Mesenchymal stem cell (in vitro differentiated cells and primary cell): ENCODE results near the gene MSL3B.
A peak's percentile ranks its signal among the peaks of the same experiment; 100 is the strongest.

Experiments
- DNase-seq: peaks from one replicate; pipeline ENCODE4 v3.0.0-alpha.2; 2013
- H2AFZ ChIP-seq: one replicate; pipeline ENCODE4 v1.6.1; 2013; ENCODE audit warnings: low read depth, mild to moderate bottlenecking, control low read depth, inconsistent platforms, low read length, moderate library complexity
- H2AK5ac ChIP-seq: 2 replicates; pipeline ENCODE4 v1.6.1; 2013; ENCODE audit warnings: low read length, moderate library complexity, mild to moderate bottlenecking, inconsistent platforms; ENCODE audit not compliant: severe bottlenecking
- H2BK120ac ChIP-seq: one replicate; pipeline ENCODE4 v1.6.1; 2013; ENCODE audit warnings: low read depth, mild to moderate bottlenecking, inconsistent platforms, low read length, moderate library complexity
- H2BK12ac ChIP-seq, 2 experiments: one replicate each; pipeline ENCODE4 v1.6.1; 2013; ENCODE audit warnings: inconsistent platforms in 2 of 2, low read length in 2 of 2, mild to moderate bottlenecking in 2 of 2, moderate library complexity in 2 of 2, control low read depth in 1 of 2
- H2BK15ac ChIP-seq: one replicate; pipeline ENCODE4 v1.6.1; 2013; ENCODE audit warnings: mild to moderate bottlenecking, low read depth, inconsistent platforms; ENCODE audit not compliant: poor library complexity, severe bottlenecking
- H2BK5ac ChIP-seq: 2 replicates; pipeline ENCODE4 v1.6.1; 2013; ENCODE audit warnings: low read depth, mild to moderate bottlenecking, low read length, control low read depth, inconsistent platforms; ENCODE audit not compliant: poor library complexity, severe bottlenecking
- H3K14ac ChIP-seq, 2 experiments: one replicate each; pipeline ENCODE4 v1.6.1; 2013; ENCODE audit warnings: inconsistent platforms in 2 of 2, low read length in 2 of 2, control low read depth in 1 of 2, mild to moderate bottlenecking in 1 of 2, moderate library complexity in 1 of 2
- H3K18ac ChIP-seq, 2 experiments: one replicate each; pipeline ENCODE4 v1.6.1; 2013; ENCODE audit warnings: inconsistent platforms in 2 of 2, low read length in 2 of 2, control low read depth in 1 of 2, low read depth in 1 of 2, mild to moderate bottlenecking in 1 of 2
- H3K23ac ChIP-seq, 2 experiments: one replicate each; pipeline ENCODE4 v1.6.1; 2013; ENCODE audit warnings: inconsistent platforms in 2 of 2, low read length in 2 of 2, mild to moderate bottlenecking in 2 of 2, moderate library complexity in 2 of 2, control low read depth in 1 of 2
- H3K27ac ChIP-seq: 2 replicates; pipeline ENCODE4 v1.5.1; 2013; ENCODE audit warnings: mild to moderate bottlenecking, moderate library complexity, low read length, control low read depth, inconsistent platforms; ENCODE audit not compliant: poor library complexity, severe bottlenecking
- H3K27me3 ChIP-seq, 2 experiments: 2 replicates each; pipeline versions ENCODE4 v1.6.1 to v1.7.0; 2013; ENCODE audit warnings: low read length in 2 of 2, mild to moderate bottlenecking in 2 of 2, moderate library complexity in 2 of 2, control low read depth in 1 of 2, inconsistent platforms in 1 of 2; ENCODE audit not compliant: control insufficient read depth in 1 of 2, insufficient read depth in 1 of 2
- H3K36me3 ChIP-seq, 2 experiments: 2 replicates each; pipeline versions ENCODE4 v1.6.1 to v1.7.0; 2013; ENCODE audit warnings: low read length in 2 of 2, control low read depth in 1 of 2, inconsistent platforms in 1 of 2, low read depth in 1 of 2, mild to moderate bottlenecking in 1 of 2; ENCODE audit not compliant: insufficient read depth in 2 of 2, control insufficient read depth in 1 of 2
- H3K4ac ChIP-seq, 2 experiments: one replicate each; pipeline ENCODE4 v1.6.1; 2013; ENCODE audit warnings: inconsistent platforms in 2 of 2, low read length in 2 of 2, mild to moderate bottlenecking in 2 of 2, moderate library complexity in 2 of 2, control low read depth in 1 of 2, low read depth in 1 of 2
- H3K4me1 ChIP-seq: 2 replicates; pipeline ENCODE4 v1.6.1; 2013; ENCODE audit warnings: low read depth, low read length, control low read depth; ENCODE audit not compliant: control insufficient read depth, insufficient read depth
- H3K4me2 ChIP-seq: 2 replicates; pipeline ENCODE4 v1.6.1; 2013; ENCODE audit warnings: low read length, mild to moderate bottlenecking, inconsistent platforms; ENCODE audit not compliant: poor library complexity, severe bottlenecking
- H3K4me3 ChIP-seq, 2 experiments: 2 replicates each; pipeline versions ENCODE4 v1.5.1 to v1.7.0; 2013; ENCODE audit warnings: low read length in 2 of 2, mild to moderate bottlenecking in 2 of 2, control low read depth in 1 of 2, low read depth in 1 of 2; ENCODE audit not compliant: insufficient read depth in 1 of 2
- H3K79me1 ChIP-seq: replicated peaks from 2 replicates; pipeline ENCODE4 v1.6.1; 2013; ENCODE audit warnings: mild to moderate bottlenecking, control low read depth, low read length, inconsistent platforms; ENCODE audit not compliant: poor library complexity, severe bottlenecking
- H3K9ac ChIP-seq: 2 replicates; pipeline ENCODE4 v1.7.0; 2013; ENCODE audit warnings: mild to moderate bottlenecking, low read length, moderate library complexity
- H3K9me3 ChIP-seq: 2 replicates; pipeline ENCODE4 v1.7.0; 2013; ENCODE audit warnings: mild to moderate bottlenecking, low read length; ENCODE audit not compliant: control insufficient read depth
- H4K8ac ChIP-seq: one replicate; pipeline ENCODE4 v1.6.1; 2013; ENCODE audit warnings: inconsistent platforms, mild to moderate bottlenecking, low read length, moderate library complexity
- H4K91ac ChIP-seq: one replicate; pipeline ENCODE4 v1.6.1; 2013; ENCODE audit warnings: mild to moderate bottlenecking, low read length, inconsistent platforms
- WGBS: methylation state at CpG from one replicate; pipeline ENCODE4 v1.1.7; 2013; ENCODE audit warnings: mixed read lengths; 5-methylcytosine and 5-hydroxymethylcytosine counted together

Gene MSL3B

GRCh38 chr2:233844064-233844807 lies 23.9 kb downstream of the MSL3B start:
- Histone ChIP-seq H3K18ac (no peak overlapping the region), H3K23ac (no peak overlapping the region), H3K14ac (no peak overlapping the region), H4K8ac (no peak overlapping the region), H2BK15ac (no peak overlapping the region), H2BK12ac (no peak overlapping the region), H4K91ac (no peak overlapping the region), H3K4me3 (no peak overlapping the region), H3K4me2 (no peak overlapping the region), H2AFZ (no peak overlapping the region), H3K4me1 (peaks cover 12% of the 10 kb centered on the region), H2BK120ac (no peak overlapping the region), H3K9me3 (no peaks in the 10 kb centered on the region), H3K9ac (no peak overlapping the region), H3K36me3 (peaks cover 34 to 39% of the 10 kb centered on the region in 2 experiments), H3K4ac (no peak overlapping the region), H3K27ac (no peak overlapping the region), H2BK5ac (no peak overlapping the region), H3K79me1 (peaks cover 43% of the 10 kb centered on the region), H3K27me3 (no peaks in the 10 kb centered on the region), H2AK5ac (no peak overlapping the region)
- WGBS = 94% methylated on average over 19 of the region's 19 CpGs
- DNase-seq = no peak

DNA sequence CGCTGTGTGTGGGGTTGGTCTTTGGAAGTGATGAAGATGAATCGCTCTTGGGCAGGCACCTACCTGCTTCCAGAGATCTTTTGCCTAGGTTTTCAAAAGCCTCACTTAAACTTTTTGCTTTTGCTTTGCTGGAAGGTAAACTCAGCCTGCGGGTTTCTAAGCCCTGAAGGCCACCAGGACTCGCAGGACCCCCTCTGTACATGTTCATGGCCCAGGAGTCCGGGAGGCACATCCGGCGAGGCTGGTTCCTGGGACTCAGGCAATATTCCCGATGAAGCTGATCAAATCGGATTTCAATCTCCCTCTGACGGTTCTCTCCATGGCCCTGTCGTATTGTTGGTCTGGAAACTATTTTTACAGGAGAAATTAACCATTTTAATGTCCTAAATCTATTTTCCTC lies 27.0 kb downstream of the MSL3B start:
- H3K23ac ChIP-seq = no peak overlapping the region
- no peak overlapping the region for H3K4me3 ChIP-seq
- H2BK15ac ChIP-seq = no peak overlapping the region
- H3K4me1 ChIP-seq = peaks cover 8% of the 10 kb centered on the region
- H2BK12ac ChIP-seq = no peak overlapping the region
- H2BK5ac ChIP-seq = no peak overlapping the region
- no peak overlapping the region for H4K8ac ChIP-seq
- over 99% methylated on average over 9 of the region's 11 CpGs for WGBS
- H4K91ac ChIP-seq = no peak overlapping the region
- H3K4me2 ChIP-seq = no peak overlapping the region
- H3K27ac ChIP-seq = no peak overlapping the region
- no peak overlapping the region for H3K14ac ChIP-seq
- H3K27me3 ChIP-seq = no peaks in the 10 kb centered on the region
- H3K9ac ChIP-seq = no peak overlapping the region
- no peak overlapping the region for H2AK5ac ChIP-seq
- no peak overlapping the region for H3K18ac ChIP-seq
- no peak overlapping the region for H3K4ac ChIP-seq
- H3K9me3 ChIP-seq = no peaks in the 10 kb centered on the region
- peaks cover 22 to 31% of the 10 kb centered on the region in 2 experiments for H3K36me3 ChIP-seq
- H2BK120ac ChIP-seq = no peak overlapping the region
- no peak overlapping the region for H2AFZ ChIP-seq
- peaks cover 20% of the 10 kb centered on the region for H3K79me1 ChIP-seq
- DNase-seq = no peak

DNA sequence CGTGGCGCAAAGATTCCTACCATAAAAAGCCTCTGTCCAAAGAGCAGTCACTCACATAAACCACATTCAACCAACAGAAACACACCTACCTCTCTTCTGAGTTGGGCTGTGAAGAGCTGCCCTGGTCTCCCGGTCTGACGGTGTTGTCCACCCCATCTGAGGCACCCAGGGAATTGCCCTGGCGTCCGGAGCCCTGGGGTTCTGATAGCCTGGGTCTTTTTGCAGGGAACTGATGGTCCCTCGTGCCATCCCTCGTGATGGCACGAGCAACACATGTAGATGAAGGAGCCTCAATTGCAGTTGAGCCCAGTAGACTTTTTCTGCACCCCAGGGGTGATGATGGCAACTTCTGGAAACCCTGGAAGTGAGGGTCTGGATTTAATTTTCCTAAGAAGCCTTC lies 27.7 kb downstream of the MSL3B start:
- Histone ChIP-seq H2BK5ac (no peak overlapping the region), H4K8ac (no peak overlapping the region), H2BK120ac (no peak overlapping the region), H3K18ac (no peak overlapping the region), H2BK15ac (no peak overlapping the region), H2AFZ (no peak overlapping the region), H2AK5ac (no peak overlapping the region), H3K79me1 (peaks cover 22% of the 10 kb centered on the region), H4K91ac (no peak overlapping the region), H3K4ac (no peak overlapping the region), H2BK12ac (no peak overlapping the region), H3K23ac (no peak overlapping the region), H3K9ac (no peak overlapping the region), H3K36me3 (peaks cover 28 to 31% of the 10 kb centered on the region in 2 experiments), H3K4me2 (no peak overlapping the region), H3K27ac (no peak overlapping the region), H3K14ac (no peak overlapping the region), H3K4me3 (no peak overlapping the region), H3K27me3 (no peaks in the 10 kb centered on the region), H3K4me1 (peaks cover 8% of the 10 kb centered on the region), H3K9me3 (no peaks in the 10 kb centered on the region)
- 92% methylated on average over 8 of the region's 9 CpGs for WGBS
- no peak for DNase-seq

GRCh38 chr2:233839447-233839820 lies 28.8 kb downstream of the MSL3B start:
- Histone ChIP-seq H3K18ac (no peak overlapping the region), H3K4ac (no peak overlapping the region), H3K27me3 (no peaks in the 10 kb centered on the region), H3K14ac (peak overlapping the region in 1 of 2 experiments; percentile 13), H4K91ac (no peak overlapping the region), H2BK15ac (no peak overlapping the region), H3K4me2 (no peak overlapping the region), H2AK5ac (no peak overlapping the region), H3K9ac (no peak overlapping the region), H4K8ac (peak overlapping the region; percentile 33), H3K4me3 (no peak overlapping the region), H2BK12ac (no peak overlapping the region), H3K36me3 (peaks cover 27% of the 10 kb centered on the region in 2 experiments), H2BK5ac (no peak overlapping the region), H3K4me1 (peaks cover 8% of the 10 kb centered on the region), H2AFZ (no peak overlapping the region), H3K27ac (no peak overlapping the region), H3K79me1 (peaks cover 17% of the 10 kb centered on the region), H3K23ac (no peak overlapping the region), H3K9me3 (no peaks in the 10 kb centered on the region), H2BK120ac (no peak overlapping the region)
- DNase-seq = no peak
- 96% methylated on average over 10 of the region's 10 CpGs for WGBS
